Left cardiac atrium (tissue), 4 donors: ENCODE measurements around the gene PCCA. TPM values are rescaled to one million over a fixed set of nuclear protein-coding genes. Genes with fewer than 3 reads are reported as not detected.
"Not testable (repeated sequence)": the region's sequence is repeated elsewhere in the genome, so short reads cannot be mapped to it uniquely, and the experiment has no call there.

ENCODE experiments used
- ATAC-seq, 2 donors: fragments of 200-7000 bp; cut with Tn5 transposase; one replicate each; pipeline ENCODE4 v1.9.1; 2020; ENCODE audit warnings: mild to moderate bottlenecking in 2 of 2, moderate library complexity in 2 of 2
- DNase-seq: peaks from one replicate; pipeline ENCODE4 v3.0.0-alpha.2; 2020
- intact Hi-C, 2 donors: fragments of 100-400 bp; cut with DNase I; formaldehyde crosslinking; loops; one replicate each; pipeline versions ENCODE4 v1.14.1 to v1.15.1; 2022 to 2023
- total RNA-seq, 2 donors: library from RNA; stranded (reverse); fragmentation: NEBNext Ultra II Directional; extraction: Animal tissue kit (Norgen Biotek cat#: 25700); gene quantifications; one replicate each; pipeline ENCODE4 v1.2.1, GENCODE V29; 2021
- donor health status: DM: no; HTN: yes; CAD: no.
- donor health status: DM: no; HTN: yes; CAD: no; lungs with severe emphysema.
- donor health status: DM: yes; HTN: yes; CAD: no.
- donor health status: Dilated cardiomyopathy.

Gene PCCA
- total RNA-seq, 2 donors from 2014 or later: 47.1 to 51.1 TPM

GRCh38 chr13:100365680-100366079, 276.8 kb downstream of the PCCA start:
- intact Hi-C loops: no loop called here
- ATAC-seq (no peak), DNase-seq (no peak)

GRCh38 chr13:100378533-100378932, 289.6 kb downstream of the PCCA start:
- ATAC-seq: no peak
- DNase-seq: no peak
- intact Hi-C loops: no loop called here

DNA sequence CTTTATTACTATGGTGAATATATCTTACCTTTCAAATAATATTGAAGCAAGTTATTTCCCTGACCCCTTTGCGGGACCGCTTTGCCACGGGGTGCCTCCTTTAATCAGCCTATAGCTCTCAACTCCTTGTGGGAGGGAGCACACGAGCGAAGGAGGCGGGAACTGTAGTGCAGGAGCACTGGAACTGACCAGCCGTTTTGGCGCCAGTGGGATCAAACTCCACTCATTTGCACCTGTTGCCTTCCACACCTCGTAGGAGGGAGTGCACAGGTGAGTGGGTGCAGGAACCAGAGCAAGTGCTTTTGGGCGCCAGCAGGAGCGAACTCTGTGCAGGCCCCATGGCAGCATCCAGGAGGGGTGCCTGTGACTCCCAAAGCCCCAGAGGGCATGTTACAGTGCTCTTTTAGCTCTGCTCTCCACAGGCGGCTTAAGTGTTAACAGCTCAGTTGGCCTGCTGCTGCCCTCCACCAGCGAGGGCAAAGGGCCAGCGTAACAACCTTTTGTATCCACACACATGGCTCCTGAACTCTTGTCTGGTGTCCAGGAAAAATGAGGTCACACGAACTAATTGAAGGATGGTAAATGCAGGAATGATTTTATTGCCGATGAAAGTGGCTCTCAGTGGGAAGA, 292.8 kb downstream of the PCCA start:
- DNase-seq (no peak), ATAC-seq (no peak)
- intact Hi-C loops: no loop called here

DNA sequence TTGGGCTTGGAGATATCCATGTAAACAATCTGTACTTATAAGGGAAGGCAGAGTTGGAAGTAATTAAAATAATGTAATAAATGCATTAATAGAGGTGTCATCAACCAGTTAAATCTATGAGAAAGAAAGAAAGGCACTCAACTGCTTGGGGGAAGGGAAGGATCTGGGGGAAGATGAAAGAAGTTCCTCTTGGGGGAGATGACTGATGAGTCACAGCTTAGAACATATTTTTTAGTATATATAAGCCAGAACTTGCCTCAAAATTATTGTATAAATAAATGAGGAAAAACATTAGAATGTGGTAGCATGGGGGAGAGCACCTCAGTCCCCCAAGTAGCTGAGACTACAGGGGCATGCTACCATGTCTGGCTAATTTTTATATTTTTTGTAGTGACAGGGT, 293.9 kb downstream of the PCCA start:
- ATAC-seq: no peak
- intact Hi-C loops: no loop called here
- no peak for DNase-seq

GRCh38 chr13:100387416-100387815, 298.5 kb downstream of the PCCA start:
- intact Hi-C loops: no loop called here
- no peak for ATAC-seq
- DNase-seq: no peak

DNA sequence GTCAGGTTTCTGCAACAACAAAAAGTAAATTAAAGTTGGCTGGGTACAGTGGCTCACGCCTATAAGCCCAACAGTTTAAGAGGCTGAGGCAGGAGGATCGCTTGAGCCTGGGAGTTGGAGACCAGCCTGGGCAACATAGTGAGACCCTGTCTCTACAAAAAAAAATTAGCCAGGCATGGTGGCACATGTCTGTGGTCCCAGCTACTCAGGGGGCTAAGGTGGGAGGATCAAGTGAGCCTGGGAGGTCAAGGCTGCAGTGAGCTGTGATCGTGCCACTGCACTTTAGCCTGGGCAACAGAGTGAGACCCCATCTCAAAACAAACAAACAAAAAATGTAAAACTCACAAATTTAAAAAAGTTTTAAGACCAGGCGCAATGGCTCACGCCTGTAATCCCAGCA, 299.3 kb downstream of the PCCA start:
- ATAC-seq, DNase-seq, intact Hi-C loops: not testable (repeated sequence)

DNA sequence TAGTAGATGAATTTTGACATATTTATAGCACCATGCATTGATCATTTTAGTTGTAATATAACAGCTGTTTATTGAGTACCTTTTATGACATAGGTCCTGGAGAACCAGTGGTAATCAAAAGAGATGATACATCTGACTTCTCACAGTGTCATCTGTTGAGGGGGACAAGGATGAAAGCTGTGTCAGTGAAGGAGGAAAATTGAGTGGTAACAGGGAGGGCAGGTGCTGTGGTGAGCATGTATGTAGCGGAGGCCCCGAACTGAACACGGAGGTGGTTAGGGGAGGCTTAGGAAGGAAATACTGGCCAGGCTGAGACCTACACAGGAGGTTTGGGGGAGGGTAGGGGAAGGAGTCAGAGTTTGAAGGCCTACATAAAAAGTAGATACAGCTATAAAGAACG, 300.0 kb downstream of the PCCA start:
- DNase-seq (no peak), ATAC-seq (no peak)
- intact Hi-C loops: no loop called here

DNA sequence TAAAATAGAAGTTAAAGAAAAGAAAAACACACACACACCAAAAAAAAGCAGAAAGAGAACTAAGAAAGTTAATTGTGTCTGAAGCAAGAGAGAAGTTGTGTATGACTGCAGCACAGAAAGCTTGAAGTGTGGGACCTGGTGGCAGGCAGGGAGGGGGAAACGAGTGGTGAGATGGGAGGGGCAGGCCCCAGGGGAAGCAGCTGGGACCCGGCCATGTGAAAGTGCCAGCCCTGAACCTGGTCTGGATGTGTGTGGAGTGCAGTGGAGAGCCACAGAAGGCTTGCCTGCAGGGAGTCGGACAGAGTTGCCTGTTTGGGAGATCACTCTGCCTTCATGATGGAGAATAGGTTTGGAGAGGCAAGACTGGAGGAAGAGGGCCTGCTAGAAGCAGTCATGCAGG, 300.7 kb downstream of the PCCA start:
- intact Hi-C loops: no loop called here
- DNase-seq (no peak), ATAC-seq (no peak)

DNA sequence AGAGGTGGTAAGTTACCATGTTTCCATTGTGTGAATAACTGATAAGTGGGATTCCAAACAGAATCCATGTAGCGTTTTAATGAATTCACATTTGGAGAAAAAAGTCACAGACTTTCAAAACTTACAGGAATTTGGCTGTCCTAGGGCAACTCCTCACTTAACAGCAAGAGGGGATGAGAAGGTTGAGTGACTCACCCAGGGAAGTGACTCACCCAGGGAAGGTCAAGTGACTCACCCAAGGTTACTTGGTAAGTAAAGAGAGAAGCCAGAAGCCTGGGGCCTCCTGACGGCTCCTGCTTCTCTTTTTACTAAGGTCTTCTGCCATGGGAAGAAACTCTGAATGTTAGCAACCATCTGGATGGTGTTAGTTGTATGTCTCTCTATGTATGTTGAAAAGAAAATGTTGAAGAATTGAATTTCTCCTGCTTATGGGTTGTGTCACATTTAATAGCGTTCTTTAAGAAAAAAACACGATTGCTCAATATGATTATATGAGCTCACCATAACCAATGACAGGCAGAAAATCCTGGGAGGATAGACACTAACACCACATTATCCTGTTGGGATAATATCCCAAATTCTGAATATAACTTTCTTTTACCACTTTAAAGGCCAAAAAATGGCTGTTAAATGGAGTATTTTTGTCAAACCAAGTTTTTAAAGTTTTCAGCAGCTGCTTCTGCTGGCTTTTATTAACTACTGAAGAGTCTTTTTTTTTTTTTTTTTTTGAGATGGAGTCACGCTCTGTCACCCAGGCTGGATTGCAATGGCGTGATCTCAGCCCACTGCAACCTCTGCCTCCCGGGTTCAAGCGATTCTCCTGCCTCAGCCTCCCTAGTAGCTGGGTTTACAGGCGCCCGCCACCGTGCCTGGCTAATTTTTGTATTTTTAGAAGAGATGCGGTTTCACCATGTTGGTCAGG, 304.1 kb downstream of the PCCA start:
- DNase-seq (peak; percentile 83), ATAC-seq (peak; percentile 92 to 100)
- intact Hi-C loops: no loop called here

DNA sequence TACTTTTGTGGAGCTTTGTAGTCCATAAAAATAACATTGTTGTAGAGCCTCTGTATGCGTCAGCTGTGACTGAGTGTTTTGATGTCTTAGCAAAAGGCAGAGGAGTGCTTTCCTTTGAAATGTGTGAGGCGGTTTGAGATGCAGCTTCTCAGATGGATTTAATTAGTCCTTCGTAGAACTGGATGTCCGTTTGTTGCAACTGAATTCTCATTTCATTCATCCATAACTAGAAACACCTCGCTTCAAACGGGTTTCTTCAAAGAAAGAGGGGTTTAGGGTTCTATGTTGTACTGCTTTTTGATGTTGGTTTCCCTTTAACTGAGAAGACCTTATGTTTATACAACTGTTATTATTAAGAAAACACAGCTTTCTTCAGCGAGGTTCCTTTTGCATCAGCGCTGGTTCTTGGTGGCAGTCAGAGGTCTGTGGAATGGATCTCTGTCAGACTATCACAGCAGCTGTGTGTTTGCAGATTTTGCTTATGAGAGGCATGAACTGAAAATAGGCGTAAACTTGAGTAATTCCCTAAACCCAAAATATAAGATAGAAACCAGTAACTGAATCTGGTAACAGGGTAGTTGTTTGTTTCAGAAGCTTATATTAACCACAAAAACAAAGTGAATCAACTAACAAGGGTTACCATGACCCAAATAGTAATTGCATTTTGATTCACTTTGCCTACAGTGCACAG, 305.3 kb downstream of the PCCA start:
- intact Hi-C loops: no loop called here
- DNase-seq (no peak), ATAC-seq (peak in 1 of 2 donors; percentile 31)

DNA sequence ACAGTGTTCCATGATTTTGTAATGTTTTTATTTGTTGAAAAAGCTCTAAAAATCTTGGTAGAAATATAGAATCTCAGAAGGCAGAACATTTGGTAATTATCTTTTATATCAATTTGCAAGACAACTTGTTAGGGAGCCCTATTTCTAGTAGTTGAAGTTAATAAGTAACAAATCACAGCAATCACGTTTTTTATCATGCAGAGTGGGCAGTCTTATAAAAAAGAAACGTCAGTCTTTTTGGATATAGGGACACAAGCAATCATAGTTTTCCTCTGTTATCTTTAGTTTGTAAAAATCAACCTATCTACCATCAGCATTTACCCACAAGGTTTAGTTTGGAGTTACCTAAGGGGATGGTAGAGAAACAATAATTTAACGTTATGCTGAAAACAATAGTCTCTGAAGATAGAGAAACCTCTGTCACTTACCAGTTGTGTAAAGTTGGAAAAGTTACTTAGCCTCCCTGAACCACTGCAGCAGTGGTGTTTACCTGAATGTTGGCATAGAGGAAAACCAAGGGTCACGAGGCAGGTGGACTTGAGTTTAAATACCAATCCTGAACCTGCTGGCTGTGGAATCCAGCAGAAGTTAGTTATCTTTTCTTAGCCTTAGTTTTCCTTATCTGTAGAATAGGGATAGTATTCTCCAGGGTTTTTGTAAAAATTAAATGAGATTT, 306.9 kb downstream of the PCCA start:
- ATAC-seq: no peak
- DNase-seq: no peak
- intact Hi-C loops: no loop called here

DNA sequence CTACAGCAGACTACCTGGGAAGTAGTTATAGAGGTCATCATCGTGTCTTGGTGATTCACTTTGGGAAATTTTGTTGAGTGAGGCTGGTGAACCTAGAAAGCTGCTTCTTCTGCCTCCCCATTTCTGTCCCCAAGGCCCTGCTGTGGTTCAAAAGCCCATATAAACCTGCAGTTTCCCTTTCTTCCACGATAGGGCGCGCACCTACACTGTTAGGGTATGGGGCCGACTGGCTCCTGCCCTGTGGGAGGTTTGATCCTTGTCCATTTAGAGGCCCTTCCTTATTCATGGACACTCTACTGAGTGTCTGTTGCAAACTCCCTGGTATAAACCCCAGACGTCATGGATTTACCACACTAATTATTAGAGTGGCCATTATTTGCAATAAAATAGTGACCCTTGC, 307.9 kb downstream of the PCCA start:
- DNase-seq: no peak
- intact Hi-C loops: no loop called here
- ATAC-seq: no peak

DNA sequence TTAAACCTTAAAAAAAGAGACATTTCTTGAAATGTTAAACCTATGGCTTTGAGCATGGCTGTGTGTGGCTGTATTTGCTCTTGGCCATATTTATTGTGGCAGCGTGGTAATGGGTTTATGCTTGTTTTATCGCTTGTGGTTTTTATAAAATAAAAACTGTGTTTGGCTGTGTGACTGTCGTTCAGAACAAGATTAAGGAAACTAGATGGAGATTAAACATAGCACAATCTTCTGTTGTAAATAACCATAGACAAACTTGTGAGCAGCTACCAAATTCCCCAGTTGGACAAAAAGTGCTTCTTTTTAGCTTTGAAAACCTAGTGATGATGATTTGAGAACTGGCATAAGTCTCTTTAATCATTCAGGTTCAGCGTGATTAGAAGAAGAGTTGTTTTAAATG, 308.7 kb downstream of the PCCA start:
- intact Hi-C loops: no loop called here
- no peak for ATAC-seq
- DNase-seq: no peak

DNA sequence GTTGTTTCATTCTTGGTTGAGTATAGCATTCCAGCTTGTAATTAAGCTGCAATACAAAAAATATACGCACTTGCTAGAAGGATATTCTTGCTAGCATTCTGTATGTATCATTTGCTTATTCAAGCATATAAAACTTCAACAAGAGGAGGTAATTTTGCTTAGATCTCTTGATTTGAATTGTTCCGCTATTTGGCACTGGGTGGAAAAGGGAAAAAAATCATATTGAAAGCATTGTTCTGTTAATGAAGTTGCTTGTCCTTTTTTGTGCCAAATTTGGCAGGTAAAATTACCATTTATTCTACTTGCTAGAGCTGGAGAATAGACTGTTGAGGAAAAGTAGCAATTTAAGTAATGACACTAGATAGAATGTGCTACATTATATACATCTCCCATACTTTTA, 309.5 kb downstream of the PCCA start:
- ATAC-seq: no peak
- no peak for DNase-seq
- intact Hi-C loops: no loop called here

DNA sequence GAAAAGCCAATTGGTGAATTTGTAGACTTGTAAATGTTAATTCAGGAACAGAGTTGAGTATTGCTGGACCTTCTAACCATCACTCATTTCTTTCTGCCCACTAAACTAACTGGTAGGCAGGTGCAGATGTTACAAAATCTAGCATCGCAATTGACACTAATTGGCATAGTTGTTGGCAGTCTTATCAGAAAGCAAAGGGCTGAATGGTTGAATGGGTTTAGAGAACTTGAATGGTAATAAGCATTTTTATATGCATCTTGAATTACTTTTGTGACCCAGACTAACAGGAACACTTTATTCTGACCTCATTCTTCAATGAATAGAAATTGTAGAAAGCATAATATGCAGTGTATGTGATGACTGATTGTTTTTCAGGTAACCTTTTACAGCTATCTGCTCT, 310.6 kb downstream of the PCCA start:
- no peak for ATAC-seq
- intact Hi-C loops: no loop called here

DNA sequence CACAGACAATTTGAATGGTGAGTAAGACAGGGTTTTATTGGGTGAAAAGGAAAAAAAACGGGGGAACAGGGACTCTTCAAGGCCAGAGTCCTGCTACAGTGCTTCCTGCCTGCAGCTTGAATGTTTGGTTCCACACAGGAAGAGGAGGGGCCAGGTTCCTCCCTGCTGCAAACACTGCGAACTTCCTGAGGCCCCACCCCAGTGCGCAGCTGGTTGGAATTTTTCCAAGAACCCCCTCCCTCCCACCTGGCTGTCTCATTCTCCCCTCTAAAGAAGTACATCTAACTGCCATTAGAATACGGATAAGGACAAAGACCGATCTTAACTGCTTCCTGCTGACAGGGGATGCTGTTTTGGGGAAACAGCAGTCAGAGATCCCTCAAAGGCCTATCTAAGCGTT, 314.8 kb downstream of the PCCA start:
- no peak for DNase-seq
- no peak for ATAC-seq
- intact Hi-C loops: no loop called here

More for the DNA sequence above, 310.6 kb downstream of the PCCA start:
- DNase-seq: no peak

- DNase-seq (no peak), ATAC-seq (no peak)
- intact Hi-C loops: no loop called here
These were observed 320.2 kb downstream of the PCCA start for GRCh38 chr13:100409132-100409531.

- ATAC-seq (no peak), DNase-seq (no peak)
- intact Hi-C loops: no loop called here
These were observed 334.5 kb downstream of the PCCA start for GRCh38 chr13:100423375-100423774.

GRCh38 chr13:100428986-100429385, 340.1 kb downstream of the PCCA start:
- intact Hi-C loops: no loop called here
- ATAC-seq (peak in 1 of 2 donors; percentile 44), DNase-seq (no peak)

- intact Hi-C loops: no loop called here
- DNase-seq (no peak), ATAC-seq (no peak)
These were observed 343.7 kb downstream of the PCCA start for GRCh38 chr13:100432611-100433010.
